ENCODE results near the gene TMEM119.

Gene TMEM119

GRCh38 chr12:108586306-108586705, 11.6 kb downstream of the TMEM119 start:
- H3K4me3 ChIP-seq (ENCODE audit: low read length), result no peak overlapping the region
- H2AFZ ChIP-seq (ENCODE audit: low read depth, low read length), result no peak overlapping the region
- H3K27me3 ChIP-seq (ENCODE audit: insufficient read depth, low read length), result no peaks in the 10 kb centered on the region
- peaks cover 7% of the 10 kb centered on the region for H3K4me1 ChIP-seq (ENCODE audit: insufficient read depth, low read length)
- no peaks in the 10 kb centered on the region for H3K36me3 ChIP-seq (ENCODE audit: insufficient read depth, low read length)
- H3K9me3 ChIP-seq (ENCODE audit: low read length), result no peaks in the 10 kb centered on the region

- no peaks in the 10 kb centered on the region for H3K36me3 ChIP-seq (ENCODE audit: insufficient read depth, low read length)
- no peaks in the 10 kb centered on the region for H3K27me3 ChIP-seq (ENCODE audit: insufficient read depth, low read length)
- no peak overlapping the region for H2AFZ ChIP-seq (ENCODE audit: low read depth, low read length)
- no peak overlapping the region for H3K4me3 ChIP-seq (ENCODE audit: low read length)
- H3K9me3 ChIP-seq (ENCODE audit: low read length), result no peaks in the 10 kb centered on the region
- peaks cover 7% of the 10 kb centered on the region for H3K4me1 ChIP-seq (ENCODE audit: insufficient read depth, low read length)
Measured at GRCh38 chr12:108585864-108586263, 12.0 kb downstream of the TMEM119 start.

- Histone ChIP-seq H3K9me3 (ENCODE audit: low read length) (no peaks in the 10 kb centered on the region), H3K27me3 (ENCODE audit: insufficient read depth, low read length) (no peaks in the 10 kb centered on the region), H3K36me3 (ENCODE audit: insufficient read depth, low read length) (no peaks in the 10 kb centered on the region), H3K4me3 (ENCODE audit: low read length) (no peak overlapping the region), H3K4me1 (ENCODE audit: insufficient read depth, low read length) (peaks cover 7% of the 10 kb centered on the region), H2AFZ (ENCODE audit: low read depth, low read length) (no peak overlapping the region)
Measured at GRCh38 chr12:108584456-108585065, 13.3 kb downstream of the TMEM119 start.

- peaks cover 3% of the 10 kb centered on the region for H3K4me1 ChIP-seq (ENCODE audit: insufficient read depth, low read length)
- no peaks in the 10 kb centered on the region for H3K36me3 ChIP-seq (ENCODE audit: insufficient read depth, low read length)
- H3K4me3 ChIP-seq (ENCODE audit: low read length), result no peak overlapping the region
- H3K9me3 ChIP-seq (ENCODE audit: low read length), result no peaks in the 10 kb centered on the region
- no peak overlapping the region for H2AFZ ChIP-seq (ENCODE audit: low read depth, low read length)
- no peaks in the 10 kb centered on the region for H3K27me3 ChIP-seq (ENCODE audit: insufficient read depth, low read length)
Measured at GRCh38 chr12:108583991-108584390, 13.9 kb downstream of the TMEM119 start.

- H3K9me3 ChIP-seq (ENCODE audit: low read length), result peaks cover 2% of the 10 kb centered on the region
- no peak overlapping the region for H3K4me3 ChIP-seq (ENCODE audit: low read length)
- no peak overlapping the region for H2AFZ ChIP-seq (ENCODE audit: low read depth, low read length)
- no peaks in the 10 kb centered on the region for H3K27me3 ChIP-seq (ENCODE audit: insufficient read depth, low read length)
- no peaks in the 10 kb centered on the region for H3K4me1 ChIP-seq (ENCODE audit: insufficient read depth, low read length)
- H3K36me3 ChIP-seq (ENCODE audit: insufficient read depth, low read length), result no peaks in the 10 kb centered on the region
Measured at GRCh38 chr12:108582978-108583770, 14.7 kb downstream of the TMEM119 start.

- Histone ChIP-seq H3K9me3 (ENCODE audit: low read length) (peaks cover 2% of the 10 kb centered on the region), H3K4me3 (ENCODE audit: low read length) (no peak overlapping the region)
Measured at GRCh38 chr12:108582509-108582908, 15.4 kb downstream of the TMEM119 start.

GRCh38 chr12:108581311-108582227, 16.3 kb downstream of the TMEM119 start:
- Histone ChIP-seq H3K4me3 (ENCODE audit: low read length) (no peak overlapping the region), H3K36me3 (ENCODE audit: insufficient read depth, low read length) (no peaks in the 10 kb centered on the region), H3K27me3 (ENCODE audit: insufficient read depth, low read length) (no peaks in the 10 kb centered on the region), H3K4me1 (ENCODE audit: insufficient read depth, low read length) (no peaks in the 10 kb centered on the region), H2AFZ (ENCODE audit: low read depth, low read length) (no peak overlapping the region), H3K9me3 (ENCODE audit: low read length) (peaks cover 2% of the 10 kb centered on the region)

More at GRCh38 chr12:108582509-108582908, 15.4 kb downstream of the TMEM119 start:
- Histone ChIP-seq H3K4me1 (ENCODE audit: insufficient read depth, low read length) (no peaks in the 10 kb centered on the region), H2AFZ (ENCODE audit: low read depth, low read length) (no peak overlapping the region), H3K36me3 (ENCODE audit: insufficient read depth, low read length) (no peaks in the 10 kb centered on the region), H3K27me3 (ENCODE audit: insufficient read depth, low read length) (no peaks in the 10 kb centered on the region)

GRCh38 chr12:108580531-108580930, 17.4 kb downstream of the TMEM119 start:
- H3K4me3 ChIP-seq (ENCODE audit: low read length), result no peak overlapping the region
- no peaks in the 10 kb centered on the region for H3K27me3 ChIP-seq (ENCODE audit: insufficient read depth, low read length)
- H3K9me3 ChIP-seq (ENCODE audit: low read length), result peaks cover 2% of the 10 kb centered on the region
- no peaks in the 10 kb centered on the region for H3K4me1 ChIP-seq (ENCODE audit: insufficient read depth, low read length)
- no peaks in the 10 kb centered on the region for H3K36me3 ChIP-seq (ENCODE audit: insufficient read depth, low read length)
- H2AFZ ChIP-seq (ENCODE audit: low read depth, low read length), result no peak overlapping the region

- no peak overlapping the region for H2AFZ ChIP-seq (ENCODE audit: low read depth, low read length)
- no peaks in the 10 kb centered on the region for H3K36me3 ChIP-seq (ENCODE audit: insufficient read depth, low read length)
- no peak overlapping the region for H3K4me3 ChIP-seq (ENCODE audit: low read length)
- H3K9me3 ChIP-seq (ENCODE audit: low read length), result peaks cover 2% of the 10 kb centered on the region
- no peaks in the 10 kb centered on the region for H3K27me3 ChIP-seq (ENCODE audit: insufficient read depth, low read length)
- no peaks in the 10 kb centered on the region for H3K4me1 ChIP-seq (ENCODE audit: insufficient read depth, low read length)
Measured at GRCh38 chr12:108578813-108579212, 19.1 kb downstream of the TMEM119 start.

- Histone ChIP-seq H3K4me1 (ENCODE audit: insufficient read depth, low read length) (no peaks in the 10 kb centered on the region), H3K9me3 (ENCODE audit: low read length) (peaks cover 2% of the 10 kb centered on the region), H3K27me3 (ENCODE audit: insufficient read depth, low read length) (no peaks in the 10 kb centered on the region), H3K4me3 (ENCODE audit: low read length) (no peak overlapping the region), H2AFZ (ENCODE audit: low read depth, low read length) (no peak overlapping the region), H3K36me3 (ENCODE audit: insufficient read depth, low read length) (no peaks in the 10 kb centered on the region)
Measured at GRCh38 chr12:108578264-108578663, 19.6 kb downstream of the TMEM119 start.

GRCh38 chr12:108577458-108577857, 20.4 kb downstream of the TMEM119 start:
- Histone ChIP-seq H3K27me3 (ENCODE audit: insufficient read depth, low read length) (no peaks in the 10 kb centered on the region), H2AFZ (ENCODE audit: low read depth, low read length) (no peak overlapping the region), H3K9me3 (ENCODE audit: low read length) (peaks cover 2% of the 10 kb centered on the region), H3K4me3 (ENCODE audit: low read length) (no peak overlapping the region), H3K36me3 (ENCODE audit: insufficient read depth, low read length) (no peaks in the 10 kb centered on the region), H3K4me1 (ENCODE audit: insufficient read depth, low read length) (no peaks in the 10 kb centered on the region)

- Histone ChIP-seq H3K4me1 (ENCODE audit: insufficient read depth, low read length) (no peaks in the 10 kb centered on the region), H3K4me3 (ENCODE audit: low read length) (no peak overlapping the region), H3K36me3 (ENCODE audit: insufficient read depth, low read length) (no peaks in the 10 kb centered on the region), H3K9me3 (ENCODE audit: low read length) (peaks cover 2% of the 10 kb centered on the region), H3K27me3 (ENCODE audit: insufficient read depth, low read length) (no peaks in the 10 kb centered on the region), H2AFZ (ENCODE audit: low read depth, low read length) (no peak overlapping the region)
Measured at GRCh38 chr12:108576660-108577234, 21.1 kb downstream of the TMEM119 start.
